Epithelial cell of proximal tubule (primary cell): Measurements from ENCODE around the gene UIMC1. TPM values are rescaled to one million over a fixed set of nuclear protein-coding genes. Genes with fewer than 3 reads are reported as not detected.
"Not testable (repeated sequence)": the region's sequence is repeated elsewhere in the genome, so short reads cannot be mapped to it uniquely, and the experiment has no call there.

ENCODE experiments used
- DNase-seq: peaks from one replicate; pipeline ENCODE4 v3.0.0-alpha.2; 2011; ENCODE audit warnings: low read depth
- H3K4me3 ChIP-seq: 2 replicates; pipeline ENCODE4 v1.5.1; 2011; ENCODE audit warnings: low read depth, mild to moderate bottlenecking, low read length
- total RNA-seq: library from RNA; depleted of rRNA; stranded (reverse); fragments of >200 nt; gene quantifications from 2 replicates; pipeline ENCODE4 v1.2.3, GENCODE V29; 2015
- TF ChIP-seq, protein P1 (sequence below): conservative IDR thresholded peaks from 2 replicates; pipeline ENCODE4 v1.5.1; 2012; ENCODE audit warnings: low read depth, mild to moderate bottlenecking, low read length

UIMC1 gene
- total RNA-seq, 1 donor from 2014 or later: 15.6 TPM

DNA sequence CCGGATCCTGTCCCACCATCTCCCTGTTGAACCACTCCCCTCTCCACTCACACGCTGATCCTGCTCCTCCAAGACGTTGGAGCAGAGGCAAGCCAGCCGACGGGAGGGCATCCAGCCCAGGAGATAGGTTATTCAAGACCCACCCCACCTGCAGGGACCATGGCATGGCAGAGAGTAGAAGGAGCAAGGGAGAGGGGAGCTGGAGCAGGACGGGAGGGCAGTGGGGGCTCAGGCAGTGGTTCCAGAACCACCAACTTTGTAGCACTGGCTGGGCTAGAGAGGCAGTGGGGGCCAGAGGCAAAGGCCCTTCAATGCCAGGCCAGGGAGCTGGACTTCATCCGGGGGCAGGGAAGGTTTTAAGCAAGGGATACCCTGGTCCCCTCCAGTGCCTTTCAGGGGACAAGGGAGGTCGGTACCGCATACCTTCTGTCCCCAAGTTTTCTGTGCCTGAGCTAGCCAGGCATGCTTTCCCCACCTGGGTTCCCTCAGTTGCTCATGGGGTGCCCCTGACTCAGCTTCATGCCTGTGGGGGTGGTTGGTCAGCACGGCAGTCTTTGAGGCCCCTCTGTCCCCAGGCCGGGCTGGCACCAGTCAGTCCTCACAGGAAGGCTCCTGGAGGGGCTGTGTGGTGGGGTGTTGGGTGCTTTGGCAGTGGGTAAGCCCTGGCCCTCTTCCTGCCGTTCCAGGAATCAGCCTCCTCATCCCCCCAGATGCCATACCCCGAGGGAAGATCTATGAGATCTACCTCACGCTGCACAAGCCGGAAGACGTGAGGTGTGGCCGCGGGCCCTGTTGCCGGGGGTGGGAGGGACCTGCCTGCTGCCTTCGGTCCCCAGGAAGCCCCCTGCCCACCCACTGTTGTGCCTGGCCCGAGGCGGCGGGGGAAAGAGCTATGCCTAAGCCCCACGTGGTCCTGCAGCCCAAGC is 129.8 kb downstream of the UIMC1 start:
- no peak overlapping the region for H3K4me3 ChIP-seq
- DNase-seq: no peak
- TF ChIP-seq, protein P1, sequence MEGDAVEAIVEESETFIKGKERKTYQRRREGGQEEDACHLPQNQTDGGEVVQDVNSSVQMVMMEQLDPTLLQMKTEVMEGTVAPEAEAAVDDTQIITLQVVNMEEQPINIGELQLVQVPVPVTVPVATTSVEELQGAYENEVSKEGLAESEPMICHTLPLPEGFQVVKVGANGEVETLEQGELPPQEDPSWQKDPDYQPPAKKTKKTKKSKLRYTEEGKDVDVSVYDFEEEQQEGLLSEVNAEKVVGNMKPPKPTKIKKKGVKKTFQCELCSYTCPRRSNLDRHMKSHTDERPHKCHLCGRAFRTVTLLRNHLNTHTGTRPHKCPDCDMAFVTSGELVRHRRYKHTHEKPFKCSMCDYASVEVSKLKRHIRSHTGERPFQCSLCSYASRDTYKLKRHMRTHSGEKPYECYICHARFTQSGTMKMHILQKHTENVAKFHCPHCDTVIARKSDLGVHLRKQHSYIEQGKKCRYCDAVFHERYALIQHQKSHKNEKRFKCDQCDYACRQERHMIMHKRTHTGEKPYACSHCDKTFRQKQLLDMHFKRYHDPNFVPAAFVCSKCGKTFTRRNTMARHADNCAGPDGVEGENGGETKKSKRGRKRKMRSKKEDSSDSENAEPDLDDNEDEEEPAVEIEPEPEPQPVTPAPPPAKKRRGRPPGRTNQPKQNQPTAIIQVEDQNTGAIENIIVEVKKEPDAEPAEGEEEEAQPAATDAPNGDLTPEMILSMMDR: no peak

DNA sequence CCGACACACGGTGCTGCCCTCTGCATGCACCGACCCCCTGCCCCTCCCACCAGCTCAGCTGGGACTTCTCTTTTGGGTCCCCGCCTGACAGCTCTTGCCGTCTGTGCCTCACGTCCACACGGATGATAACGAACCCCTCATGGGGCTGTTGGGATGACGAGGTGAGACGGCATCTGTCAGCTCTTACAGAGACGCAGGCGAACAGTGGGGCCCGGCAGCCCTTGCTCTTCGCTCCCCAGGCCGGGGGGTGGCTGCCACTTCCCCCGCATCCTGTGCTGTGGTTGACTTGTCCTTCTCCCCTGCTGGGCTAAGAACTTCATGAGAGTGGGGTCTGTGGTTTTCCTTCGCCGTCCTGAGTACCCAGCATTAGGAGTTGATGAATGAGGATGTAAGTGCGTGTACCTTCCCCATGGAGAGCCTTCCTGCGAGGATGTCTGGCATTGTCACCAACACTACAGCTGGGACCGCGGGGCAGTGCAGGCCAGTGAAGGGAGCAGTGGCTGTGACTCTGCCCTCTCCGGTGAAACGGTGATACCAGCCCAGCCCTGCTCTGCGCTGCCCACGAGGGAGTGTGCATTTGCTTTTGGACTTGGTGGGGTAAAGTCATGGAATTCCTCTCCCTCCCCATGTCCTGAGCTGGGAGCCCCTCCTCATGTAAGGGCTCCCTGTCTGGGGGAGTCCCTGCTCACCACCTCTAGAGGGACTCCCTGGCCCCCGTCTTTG is 130.6 kb downstream of the UIMC1 start:
- no peak overlapping the region for H3K4me3 ChIP-seq
- DNase-seq: no peak
- TF ChIP-seq, protein P1: no peak

DNA sequence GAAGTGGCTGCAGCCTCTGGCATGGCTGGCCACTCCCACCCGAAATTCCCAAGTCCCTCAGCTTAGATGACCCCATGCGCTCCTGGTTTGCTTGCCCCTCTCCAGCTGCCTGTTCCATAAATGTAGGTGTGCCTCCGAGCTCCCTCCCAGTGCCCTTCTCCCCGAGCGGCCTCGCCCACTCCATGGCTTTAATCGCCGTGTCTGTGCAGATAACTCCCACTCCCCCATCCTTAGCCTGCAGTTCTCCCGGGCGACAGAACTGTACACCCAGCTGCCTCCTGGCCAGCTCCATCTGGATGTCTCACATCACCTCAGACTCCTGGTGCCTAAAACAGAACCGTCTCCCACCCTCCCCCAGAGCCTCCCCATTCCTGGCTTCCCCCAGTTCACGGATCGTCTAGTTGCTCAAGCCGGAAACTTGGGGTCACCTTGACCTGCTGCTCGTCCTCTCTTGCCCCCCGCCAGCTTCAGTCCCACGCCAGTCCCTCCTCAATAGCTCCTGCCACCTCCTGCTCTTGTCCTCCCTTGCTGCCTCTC is 131.5 kb downstream of the UIMC1 start:
- TF ChIP-seq, protein P1: no peak
- DNase-seq: no peak
- no peak overlapping the region for H3K4me3 ChIP-seq

DNA sequence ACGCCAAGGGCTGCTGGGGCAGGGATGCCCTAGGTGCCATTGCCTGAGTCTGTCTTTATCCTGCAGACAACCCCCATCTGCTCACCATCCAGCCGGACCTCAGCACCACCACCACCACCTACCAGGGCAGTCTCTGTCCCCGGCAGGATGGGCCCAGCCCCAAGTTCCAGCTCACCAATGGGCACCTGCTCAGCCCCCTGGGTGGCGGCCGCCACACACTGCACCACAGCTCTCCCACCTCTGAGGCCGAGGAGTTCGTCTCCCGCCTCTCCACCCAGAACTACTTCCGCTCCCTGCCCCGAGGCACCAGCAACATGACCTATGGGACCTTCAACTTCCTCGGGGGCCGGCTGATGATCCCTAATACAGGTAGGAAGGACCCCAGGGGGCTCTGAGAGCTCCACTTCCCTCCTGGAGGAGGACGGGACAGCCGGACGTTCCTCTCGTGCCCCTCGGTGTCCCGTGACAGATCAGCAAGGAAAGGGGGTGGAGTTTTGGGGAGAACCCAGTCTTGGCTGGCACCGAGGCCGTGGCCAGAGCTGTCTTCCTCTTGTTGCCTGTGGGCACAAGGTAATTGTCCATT is 132.3 kb downstream of the UIMC1 start:
- no peak for DNase-seq
- TF ChIP-seq, protein P1: no peak
- no peak overlapping the region for H3K4me3 ChIP-seq

DNA sequence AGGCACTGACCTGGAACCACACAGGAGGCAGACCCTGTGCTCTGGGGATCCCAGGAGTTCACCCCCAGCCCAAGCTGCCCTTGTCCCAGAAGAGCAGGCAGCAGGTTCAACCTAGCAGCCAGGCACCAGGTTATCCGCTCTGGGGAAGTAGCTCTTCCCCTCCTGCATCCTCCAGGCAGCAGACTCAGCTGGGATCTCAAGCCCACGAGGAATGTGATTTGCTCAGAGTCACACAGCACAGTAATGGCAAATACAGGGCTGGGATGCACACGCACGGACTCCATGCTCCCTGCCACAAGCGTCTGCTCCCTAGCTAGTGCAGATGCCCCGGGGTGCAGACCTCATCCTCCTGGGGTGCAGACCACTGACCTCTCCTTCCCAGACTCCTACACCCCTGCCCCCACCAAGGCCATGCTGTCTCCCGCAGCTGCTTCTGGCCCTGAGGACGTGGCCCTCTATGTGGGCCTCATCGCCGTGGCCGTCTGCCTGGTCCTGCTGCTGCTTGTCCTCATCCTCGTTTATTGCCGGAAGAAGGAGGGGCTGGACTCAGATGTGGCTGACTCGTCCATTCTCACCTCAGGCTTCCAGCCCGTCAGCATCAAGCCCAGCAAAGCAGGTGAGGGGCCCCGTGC is 132.9 kb downstream of the UIMC1 start:
- DNase-seq: no peak
- TF ChIP-seq, protein P1: no peak
- H3K4me3 ChIP-seq: no peak overlapping the region

DNA sequence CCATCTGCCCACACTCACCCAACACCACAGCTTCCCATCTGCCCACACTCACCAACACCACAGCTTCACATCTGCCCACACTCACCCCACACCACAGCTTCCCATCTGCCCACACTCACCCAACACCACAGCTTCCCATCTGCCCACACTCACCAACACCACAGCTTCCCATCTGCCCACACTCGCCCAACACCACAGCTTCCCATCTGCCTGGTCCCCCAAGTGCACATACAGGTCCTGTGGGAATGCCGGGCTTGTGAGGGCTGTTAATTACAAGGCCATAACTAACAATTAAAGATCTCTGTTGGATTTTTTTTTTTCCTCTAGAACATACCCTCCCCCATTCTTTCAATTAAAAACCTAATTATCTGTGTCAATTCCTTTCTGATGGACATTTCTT is 133.6 kb downstream of the UIMC1 start:
- H3K4me3 ChIP-seq, DNase-seq: not testable (repeated sequence)

DNA sequence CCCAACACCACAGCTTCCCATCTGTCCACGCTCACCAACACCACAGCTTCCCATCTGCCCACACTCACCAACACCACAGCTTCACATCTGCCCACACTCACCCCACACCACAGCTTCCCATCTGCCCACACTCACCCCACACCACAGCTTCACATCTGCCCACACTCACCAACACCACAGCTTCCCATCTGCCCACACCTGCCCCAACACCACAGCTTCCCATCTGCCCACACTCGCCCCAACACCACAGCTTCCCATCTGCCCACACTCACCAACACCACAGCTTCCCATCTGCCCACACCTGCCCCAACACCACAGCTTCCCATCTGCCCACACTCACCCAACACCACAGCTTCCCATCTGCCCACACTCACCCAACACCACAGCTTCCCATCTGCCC is 134.0 kb downstream of the UIMC1 start:
- DNase-seq, H3K4me3 ChIP-seq: not testable (repeated sequence)

DNA sequence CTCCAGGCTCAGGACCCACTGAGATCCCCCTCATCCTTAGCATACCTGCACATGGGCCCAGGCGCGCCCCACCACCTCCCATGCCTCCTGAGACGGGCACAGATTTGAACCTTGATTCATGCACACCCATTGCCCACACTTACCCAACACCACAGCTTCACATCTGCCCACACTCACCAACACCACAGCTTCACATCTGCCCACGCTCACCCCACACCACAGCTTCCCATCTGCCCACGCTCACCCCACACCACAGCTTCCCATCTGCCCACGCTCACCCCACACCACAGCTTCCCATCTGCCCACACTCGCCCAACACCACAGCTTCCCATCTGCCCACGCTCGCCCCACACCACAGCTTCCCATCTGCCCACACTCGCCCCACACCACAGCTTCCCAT is 135.9 kb downstream of the UIMC1 start:
- H3K4me3 ChIP-seq, DNase-seq: not testable (repeated sequence)
